ENCODE measurements around the gene HSPA1A. TPM values are rescaled to one million over a fixed set of nuclear protein-coding genes. Genes with fewer than 3 reads are reported as not detected.
A peak's percentile ranks its signal among the peaks of the same experiment; 100 is the strongest.

Gene HSPA1A
- total RNA-seq, 2 experiments from 2014 or later, result 0.22 to 2.2 TPM

DNA sequence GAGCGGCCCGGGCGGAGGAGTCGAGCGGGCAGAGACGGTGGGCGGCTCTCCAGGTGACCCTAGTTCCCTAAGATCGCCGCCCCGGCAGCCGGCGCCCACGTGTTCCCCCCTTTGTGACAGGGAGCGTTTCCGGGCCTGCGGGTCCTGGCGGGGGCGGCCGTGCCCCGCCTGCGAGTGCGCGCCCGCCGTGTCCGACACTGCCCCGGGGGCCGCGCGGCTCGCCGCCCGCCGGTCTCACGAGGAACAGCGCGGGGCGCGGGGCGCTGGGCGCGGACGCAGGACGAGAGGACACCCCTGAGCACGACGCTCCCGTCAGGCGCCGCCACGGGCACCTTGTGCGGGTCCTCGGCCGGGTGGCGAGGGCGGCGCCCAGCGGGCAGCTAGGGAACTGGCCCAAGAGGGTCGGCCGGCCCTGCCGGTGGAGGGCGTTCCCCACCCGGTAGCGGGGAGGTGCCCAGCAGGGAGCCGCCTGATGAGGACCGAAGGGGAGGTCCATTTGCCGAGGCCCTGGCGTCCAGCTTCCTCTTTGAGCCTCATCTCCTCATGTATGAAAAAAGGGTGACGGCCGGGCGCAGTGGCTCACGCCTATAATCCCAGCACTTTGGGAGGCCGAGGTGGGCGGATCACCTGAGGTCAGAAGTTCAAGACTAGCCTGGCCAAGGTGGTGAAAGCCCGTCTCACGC lies 19.6 kb upstream of the HSPA1A start, which contains the start of gene VARS1:
Gene VARS1 (minus strand): TSS at position 137 of the 683 bp plus-strand sequence. CDS start 535 bp downstream, outside the sequence.
- intact Hi-C loops (cut with micrococcal nuclease; ENCODE audit: unreplicated experiment), result loop anchor here (1.0 to 10.0 kb wide), 5 partner anchors 31 to 251 kb away; partner anchors contain the start of genes ATP6V1G2, DDX39B, HSPA1B and NEU1
- H2AFZ ChIP-seq (ENCODE audit: low read length), result peak within 1 kb of the TSS; percentile 50; the same call in 1 of the 2 replicates
- H4K20me1 ChIP-seq (ENCODE audit: insufficient read depth, low read length), result no peaks in the 10 kb centered on the region

DNA sequence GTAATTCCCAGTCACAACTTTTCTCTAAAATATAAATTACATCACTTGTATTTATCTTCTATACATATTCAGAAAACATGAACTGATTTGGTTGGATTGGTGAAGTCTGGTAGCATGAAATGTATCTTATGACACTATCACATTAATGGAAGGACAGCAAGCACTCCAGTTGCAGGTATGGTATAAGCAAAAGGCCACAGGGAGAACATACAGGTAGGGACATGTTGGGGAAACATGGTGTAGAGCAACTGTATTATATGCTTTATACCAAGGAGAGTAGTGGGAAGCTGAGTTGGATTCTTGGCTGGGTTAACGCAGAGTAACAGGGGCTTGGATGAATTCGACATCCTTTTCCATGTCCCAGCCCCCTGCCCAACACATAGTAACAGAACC lies 18.4 kb upstream of the HSPA1A start:
- Histone ChIP-seq H3K9me2 (ENCODE audit: insufficient read depth, low read length) (no peaks in the 10 kb centered on the region), H2AFZ (ENCODE audit: low read length) (no peak overlapping the region), H3K4me2 (ENCODE audit: low read length) (peak overlapping the region; percentile 39), H3K79me2 (ENCODE audit: insufficient read depth, low read depth, low read length) (peaks cover 23% of the 10 kb centered on the region), H3K9me3 (ENCODE audit: low read length) (no peaks in the 10 kb centered on the region), H3K4me1 (ENCODE audit: insufficient read depth, low read length, poor library complexity, severe bottlenecking) (peaks cover 38% of the 10 kb centered on the region), H3K27ac (ENCODE audit: low read depth, low read length, poor library complexity, severe bottlenecking) (peak overlapping the region; percentile 71), H3K4me3 (ENCODE audit: low read depth, low read length, poor library complexity, severe bottlenecking) (no peak overlapping the region), H4K20me1 (ENCODE audit: insufficient read depth, low read length) (no peaks in the 10 kb centered on the region), H3K36me3 (ENCODE audit: insufficient read depth, low read length) (peaks cover 40% of the 10 kb centered on the region)
- TF ChIP-seq, protein P1, sequence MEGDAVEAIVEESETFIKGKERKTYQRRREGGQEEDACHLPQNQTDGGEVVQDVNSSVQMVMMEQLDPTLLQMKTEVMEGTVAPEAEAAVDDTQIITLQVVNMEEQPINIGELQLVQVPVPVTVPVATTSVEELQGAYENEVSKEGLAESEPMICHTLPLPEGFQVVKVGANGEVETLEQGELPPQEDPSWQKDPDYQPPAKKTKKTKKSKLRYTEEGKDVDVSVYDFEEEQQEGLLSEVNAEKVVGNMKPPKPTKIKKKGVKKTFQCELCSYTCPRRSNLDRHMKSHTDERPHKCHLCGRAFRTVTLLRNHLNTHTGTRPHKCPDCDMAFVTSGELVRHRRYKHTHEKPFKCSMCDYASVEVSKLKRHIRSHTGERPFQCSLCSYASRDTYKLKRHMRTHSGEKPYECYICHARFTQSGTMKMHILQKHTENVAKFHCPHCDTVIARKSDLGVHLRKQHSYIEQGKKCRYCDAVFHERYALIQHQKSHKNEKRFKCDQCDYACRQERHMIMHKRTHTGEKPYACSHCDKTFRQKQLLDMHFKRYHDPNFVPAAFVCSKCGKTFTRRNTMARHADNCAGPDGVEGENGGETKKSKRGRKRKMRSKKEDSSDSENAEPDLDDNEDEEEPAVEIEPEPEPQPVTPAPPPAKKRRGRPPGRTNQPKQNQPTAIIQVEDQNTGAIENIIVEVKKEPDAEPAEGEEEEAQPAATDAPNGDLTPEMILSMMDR (conservative IDR thresholded peaks at IDR 0.05; ENCODE audit: low read length), result no peak
- TF ChIP-seq EZH2phosphoT487 (IDR thresholded peaks at IDR 0.05; ENCODE audit: borderline replicate concordance, low read depth, low read length), result no peak
- ChIA-PET POLR2A (no interaction called here), CTCF (ENCODE audit: unreplicated experiment) (interaction anchor here (1.0 to 1.2 kb wide), 3 partner anchors 10 to 31 kb away, joined by 3 to 4 read pairs (median 4); partner anchors contain the start of genes HSPA1B and LSM2)
- no TSS peak for BruUV-seq (replicated peaks)
- intact Hi-C loops (cut with micrococcal nuclease; ENCODE audit: unreplicated experiment), result loop anchor here (2.0 to 10.0 kb wide), 3 partner anchors 30 to 252 kb away; partner anchors contain the start of genes ATP6V1G2, DDX39B, HSPA1B and NFKBIL1
- no peak for DNase-seq (ENCODE audit: low spot score)

More for the DNA sequence above, 19.6 kb upstream of the HSPA1A start, which contains the start of gene VARS1:
- ChIA-PET POLR2A (interaction anchor here (0.5 to 1.0 kb wide), 4 partner anchors 9 to 32 kb away, joined by 3 read pairs; partner anchors contain the start of gene HSPA1B), CTCF (ENCODE audit: unreplicated experiment) (interaction anchor here (0.9 to 1.2 kb wide), 2 partner anchors 11 to 56 kb away, joined by 3 read pairs; partner anchors contain the start of genes LSM2 and MSH5)
- Histone ChIP-seq H3K79me2 (ENCODE audit: insufficient read depth, low read depth, low read length) (peaks cover 28% of the 10 kb centered on the region), H3K9me3 (ENCODE audit: low read length) (no peaks in the 10 kb centered on the region), H3K4me3 (ENCODE audit: low read depth, low read length, poor library complexity, severe bottlenecking) (peak within 1 kb of the TSS; percentile 90), H3K4me1 (ENCODE audit: insufficient read depth, low read length, poor library complexity, severe bottlenecking) (peaks cover 49% of the 10 kb centered on the region), H3K4me2 (ENCODE audit: low read length) (peak within 1 kb of the TSS; percentile 90), H3K27ac (ENCODE audit: low read depth, low read length, poor library complexity, severe bottlenecking) (peak within 1 kb of the TSS; percentile 71), H3K9me2 (ENCODE audit: insufficient read depth, low read length) (no peaks in the 10 kb centered on the region), H3K36me3 (ENCODE audit: insufficient read depth, low read length) (peaks cover 44% of the 10 kb centered on the region)
- BruUV-seq (replicated peaks), result no TSS peak
- DNase-seq (ENCODE audit: low spot score), result peak; percentile 92
- no peak for TF ChIP-seq EZH2phosphoT487 (IDR thresholded peaks at IDR 0.05; ENCODE audit: borderline replicate concordance, low read depth, low read length)
- TF ChIP-seq, protein P1 (conservative IDR thresholded peaks at IDR 0.05; ENCODE audit: low read length), result peak; percentile 74

Measured in OCI-LY7 (cell line).